GM06990 (cell line): ENCODE results near the gene KCNK7.

Source experiments
- DNase-seq: peaks from one replicate; pipeline ENCODE4 v3.0.0-alpha.2; 2011; ENCODE audit not compliant: insufficient read length; ENCODE audit errors: extremely low read depth
- H3K27me3 ChIP-seq: replicated peaks from 2 replicates; pipeline ENCODE4 v1.6.0; 2011; ENCODE audit warnings: low read length; ENCODE audit not compliant: control insufficient read depth, insufficient read depth
- H3K36me3 ChIP-seq: 2 replicates; pipeline ENCODE4 v1.5.1; 2011; ENCODE audit warnings: low read length; ENCODE audit not compliant: control insufficient read depth, insufficient read depth
- H3K4me3 ChIP-seq: replicated peaks from 2 replicates; pipeline ENCODE4 v1.5.1; 2011; ENCODE audit warnings: low read depth, mild to moderate bottlenecking, control low read depth, low read length
- TF ChIP-seq, protein P1 (sequence below): IDR thresholded peaks from 2 replicates; pipeline ENCODE4 v1.5.1; 2011; ENCODE audit warnings: low read length, control low read depth, mild to moderate bottlenecking, inconsistent platforms; ENCODE audit not compliant: insufficient read depth, poor library complexity, severe bottlenecking

KCNK7 gene

DNA sequence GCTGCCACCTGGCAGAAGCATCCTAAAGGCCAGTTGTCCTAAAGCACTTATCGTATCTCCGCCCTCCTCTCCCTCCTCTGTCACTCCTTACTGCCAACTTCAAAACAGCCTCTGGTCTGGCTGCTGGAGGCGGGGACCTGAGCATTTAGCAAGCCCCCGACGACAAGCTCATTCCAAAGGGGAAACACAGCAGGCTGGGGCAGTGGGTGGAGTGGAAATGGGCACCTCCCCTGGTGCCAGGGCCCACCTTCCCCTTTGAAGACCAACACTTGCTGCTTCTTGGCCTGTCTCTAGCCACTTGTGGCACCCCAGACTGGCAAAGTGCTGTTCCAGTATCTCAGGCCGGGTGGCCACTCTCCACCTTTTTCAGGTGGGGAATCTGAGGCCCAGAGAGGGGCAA, 14.8 kb upstream of the KCNK7 start:
- no peak for DNase-seq
- H3K27me3 ChIP-seq, result no peaks in the 10 kb centered on the region
- H3K36me3 ChIP-seq, result peaks cover 29% of the 10 kb centered on the region
- H3K4me3 ChIP-seq, result no peak overlapping the region
- TF ChIP-seq, protein P1, sequence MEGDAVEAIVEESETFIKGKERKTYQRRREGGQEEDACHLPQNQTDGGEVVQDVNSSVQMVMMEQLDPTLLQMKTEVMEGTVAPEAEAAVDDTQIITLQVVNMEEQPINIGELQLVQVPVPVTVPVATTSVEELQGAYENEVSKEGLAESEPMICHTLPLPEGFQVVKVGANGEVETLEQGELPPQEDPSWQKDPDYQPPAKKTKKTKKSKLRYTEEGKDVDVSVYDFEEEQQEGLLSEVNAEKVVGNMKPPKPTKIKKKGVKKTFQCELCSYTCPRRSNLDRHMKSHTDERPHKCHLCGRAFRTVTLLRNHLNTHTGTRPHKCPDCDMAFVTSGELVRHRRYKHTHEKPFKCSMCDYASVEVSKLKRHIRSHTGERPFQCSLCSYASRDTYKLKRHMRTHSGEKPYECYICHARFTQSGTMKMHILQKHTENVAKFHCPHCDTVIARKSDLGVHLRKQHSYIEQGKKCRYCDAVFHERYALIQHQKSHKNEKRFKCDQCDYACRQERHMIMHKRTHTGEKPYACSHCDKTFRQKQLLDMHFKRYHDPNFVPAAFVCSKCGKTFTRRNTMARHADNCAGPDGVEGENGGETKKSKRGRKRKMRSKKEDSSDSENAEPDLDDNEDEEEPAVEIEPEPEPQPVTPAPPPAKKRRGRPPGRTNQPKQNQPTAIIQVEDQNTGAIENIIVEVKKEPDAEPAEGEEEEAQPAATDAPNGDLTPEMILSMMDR, result no peak

DNA sequence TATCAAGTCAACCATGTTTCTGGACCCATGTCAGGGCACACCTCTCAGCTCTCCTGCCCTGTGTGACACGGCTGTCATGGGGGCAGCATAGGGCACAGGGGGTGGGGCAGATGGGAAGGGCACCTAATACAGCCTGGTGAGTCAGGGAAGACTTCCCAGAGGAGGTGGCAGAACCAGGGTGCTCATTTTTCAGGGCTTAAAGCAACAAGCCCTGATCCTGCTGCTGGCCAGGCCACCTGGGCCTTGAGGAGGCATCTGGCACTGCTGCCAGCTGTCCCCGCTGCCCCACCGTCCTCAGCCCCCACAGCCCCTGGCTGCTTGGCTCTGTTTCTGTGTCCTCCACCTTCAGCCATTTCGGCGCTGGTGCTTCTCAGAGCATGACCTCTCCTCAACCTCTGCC, 14.1 kb upstream of the KCNK7 start:
- peaks cover 35% of the 10 kb centered on the region for H3K36me3 ChIP-seq

GRCh38 chr11:65609229-65609628, 13.6 kb upstream of the KCNK7 start:
- Histone ChIP-seq H3K4me3 (no peak overlapping the region), H3K36me3 (peaks cover 40% of the 10 kb centered on the region), H3K27me3 (no peaks in the 10 kb centered on the region)
- no peak for DNase-seq
- TF ChIP-seq, protein P1, result no peak

More for the DNA sequence above, 14.1 kb upstream of the KCNK7 start:
- Histone ChIP-seq H3K27me3 (no peaks in the 10 kb centered on the region), H3K4me3 (no peak overlapping the region)
- TF ChIP-seq, protein P1, result no peak
- DNase-seq, result no peak

- DNase-seq, result no peak
- H3K27me3 ChIP-seq, result no peaks in the 10 kb centered on the region
- H3K4me3 ChIP-seq, result no peak overlapping the region
- peaks cover 46% of the 10 kb centered on the region for H3K36me3 ChIP-seq
- TF ChIP-seq, protein P1, result no peak
Observed at GRCh38 chr11:65607614-65608426, 12.2 kb upstream of the KCNK7 start.

- Histone ChIP-seq H3K36me3 (peaks cover 48% of the 10 kb centered on the region), H3K4me3 (no peak overlapping the region), H3K27me3 (no peaks in the 10 kb centered on the region)
- TF ChIP-seq, protein P1, result no peak
- DNase-seq, result no peak
Observed at GRCh38 chr11:65606876-65607613, 11.4 kb upstream of the KCNK7 start.
